Mesenteric fat pad (tissue), 1 donor: ENCODE results near the gene JAML. TPM values are rescaled to one million over a fixed set of nuclear protein-coding genes. Genes with fewer than 3 reads are reported as not detected.

Experiments used
- DNase-seq: peaks from one replicate; pipeline ENCODE4 v3.0.0-alpha.2; 2020; ENCODE audit warnings: low spot score
- total RNA-seq: library from RNA; stranded (reverse); fragmentation: NEBNext Ultra II Directional; extraction: Animal tissue kit (Norgen Biotek cat#: 25700); gene quantifications from one replicate; pipeline ENCODE4 v1.2.1, GENCODE V29; 2021
- donor health status: DM: yes; HTN: yes; CAD: no.

JAML gene
- total RNA-seq, 1 donor from 2014 or later = 7.9 TPM

GRCh38 chr11:118169300-118170140, 55.3 kb downstream of the JAML start:
- DNase-seq = no peak

GRCh38 chr11:118168751-118169150, 56.1 kb downstream of the JAML start:
- no peak for DNase-seq

GRCh38 chr11:118168316-118168715, 56.5 kb downstream of the JAML start:
- no peak for DNase-seq

- DNase-seq = no peak
Measured at GRCh38 chr11:118167906-118168305, 56.9 kb downstream of the JAML start.

- no peak for DNase-seq
Measured at GRCh38 chr11:118167253-118167652, 57.6 kb downstream of the JAML start.

GRCh38 chr11:118166641-118167040, 58.2 kb downstream of the JAML start:
- no peak for DNase-seq

- DNase-seq = no peak
Measured at GRCh38 chr11:118164885-118165284, 59.9 kb downstream of the JAML start.

GRCh38 chr11:118163494-118163893, 61.3 kb downstream of the JAML start:
- no peak for DNase-seq

GRCh38 chr11:118162846-118163245, 62.0 kb downstream of the JAML start:
- no peak for DNase-seq

GRCh38 chr11:118161786-118162185, 63.0 kb downstream of the JAML start:
- no peak for DNase-seq

- DNase-seq = no peak
Measured at GRCh38 chr11:118157186-118157895, 67.5 kb downstream of the JAML start.

GRCh38 chr11:118156531-118157185, 68.2 kb downstream of the JAML start:
- no peak for DNase-seq

GRCh38 chr11:118155776-118156530, 68.9 kb downstream of the JAML start:
- no peak for DNase-seq

- no peak for DNase-seq
Measured at GRCh38 chr11:118154641-118155040, 70.2 kb downstream of the JAML start.

- DNase-seq = no peak
Measured at GRCh38 chr11:118153976-118154375, 70.8 kb downstream of the JAML start.

- DNase-seq = no peak
Measured at GRCh38 chr11:118153516-118153915, 71.3 kb downstream of the JAML start.

- no peak for DNase-seq
Measured at GRCh38 chr11:118152552-118153471, 72.0 kb downstream of the JAML start, which contains the start of gene SCN4B. SCN4B (minus strand) TSS chr11:118152823; CDS start chr11:118152673, 150 bp downstream.

- DNase-seq = no peak
Measured at GRCh38 chr11:118152020-118152551, 72.7 kb downstream of the JAML start.

- DNase-seq = no peak
Measured at GRCh38 chr11:118151431-118151830, 73.4 kb downstream of the JAML start.

- DNase-seq = no peak
Measured at GRCh38 chr11:118149493-118149892, 75.3 kb downstream of the JAML start.
